ENCODE data around the gene NAV3.

The NAV3 gene

GRCh38 chr12:77830583-77831351 lies at the start of gene NAV3:
Gene NAV3 (plus strand): TSS chr12:77830894. CDS start chr12:77831462, 568 bp downstream.
- no peak for DNase-seq

GRCh38 chr12:77782034-77782433 lies 48.7 kb upstream of the NAV3 start:
- DNase-seq = no peak

GRCh38 chr12:77782766-77783165 lies 47.9 kb upstream of the NAV3 start:
- DNase-seq = no peak

GRCh38 chr12:77785211-77785610 lies 45.5 kb upstream of the NAV3 start:
- DNase-seq = no peak

- no peak for DNase-seq
These were observed 44.0 kb upstream of the NAV3 start for GRCh38 chr12:77786675-77787074.

GRCh38 chr12:77788231-77789168 lies 42.2 kb upstream of the NAV3 start:
- no peak for DNase-seq

GRCh38 chr12:77795699-77796098 lies 35.0 kb upstream of the NAV3 start:
- DNase-seq = no peak

GRCh38 chr12:77796775-77797174 lies 33.9 kb upstream of the NAV3 start:
- DNase-seq = no peak

- DNase-seq = no peak
These were observed 30.2 kb upstream of the NAV3 start for GRCh38 chr12:77800501-77800900.

GRCh38 chr12:77808534-77808933 lies 22.2 kb upstream of the NAV3 start:
- DNase-seq = no peak

GRCh38 chr12:77813558-77813957 lies 17.1 kb upstream of the NAV3 start:
- no peak for DNase-seq

- DNase-seq = no peak
These were observed 16.3 kb upstream of the NAV3 start for GRCh38 chr12:77814386-77814785.

GRCh38 chr12:77816196-77816595 lies 14.5 kb upstream of the NAV3 start:
- no peak for DNase-seq

GRCh38 chr12:77817276-77817675 lies 13.4 kb upstream of the NAV3 start:
- no peak for DNase-seq

GRCh38 chr12:77818351-77818750 lies 12.3 kb upstream of the NAV3 start:
- DNase-seq = no peak

GRCh38 chr12:77821699-77822203 lies 8.9 kb upstream of the NAV3 start:
- no peak for DNase-seq

GRCh38 chr12:77833329-77833728 lies 2.6 kb downstream of the NAV3 start:
- no peak for DNase-seq

- DNase-seq = no peak
These were observed 3.9 kb downstream of the NAV3 start for GRCh38 chr12:77834618-77835017.

GRCh38 chr12:77835969-77836368 lies 5.3 kb downstream of the NAV3 start:
- DNase-seq = no peak

- no peak for DNase-seq
These were observed 7.2 kb downstream of the NAV3 start for GRCh38 chr12:77837876-77838291.

GRCh38 chr12:77841521-77841920 lies 10.8 kb downstream of the NAV3 start:
- no peak for DNase-seq

- DNase-seq = no peak
These were observed 11.7 kb downstream of the NAV3 start for GRCh38 chr12:77842430-77842829.

- no peak for DNase-seq
These were observed 15.1 kb downstream of the NAV3 start for GRCh38 chr12:77845831-77846230.

- no peak for DNase-seq
These were observed 16.4 kb downstream of the NAV3 start for GRCh38 chr12:77847060-77847541.

All from NCI-H526 (cell line).